Activated CD8-positive, alpha-beta memory T cell treated with anti-CD3 and anti-CD28 coated beads for 1 hour (primary cell): ENCODE results near the gene ADARB2.

ENCODE experiments used
- DNase-seq, 2 donors: peaks; one replicate each; pipeline ENCODE4 v3.0.0-alpha.2; 2020; ENCODE audit warnings: low read depth in 1 of 2; ENCODE audit errors: extremely low read depth in 1 of 2

Gene ADARB2

GRCh38 chr10:1531883-1532597, 205.3 kb downstream of the ADARB2 start:
- DNase-seq: no peak

DNA sequence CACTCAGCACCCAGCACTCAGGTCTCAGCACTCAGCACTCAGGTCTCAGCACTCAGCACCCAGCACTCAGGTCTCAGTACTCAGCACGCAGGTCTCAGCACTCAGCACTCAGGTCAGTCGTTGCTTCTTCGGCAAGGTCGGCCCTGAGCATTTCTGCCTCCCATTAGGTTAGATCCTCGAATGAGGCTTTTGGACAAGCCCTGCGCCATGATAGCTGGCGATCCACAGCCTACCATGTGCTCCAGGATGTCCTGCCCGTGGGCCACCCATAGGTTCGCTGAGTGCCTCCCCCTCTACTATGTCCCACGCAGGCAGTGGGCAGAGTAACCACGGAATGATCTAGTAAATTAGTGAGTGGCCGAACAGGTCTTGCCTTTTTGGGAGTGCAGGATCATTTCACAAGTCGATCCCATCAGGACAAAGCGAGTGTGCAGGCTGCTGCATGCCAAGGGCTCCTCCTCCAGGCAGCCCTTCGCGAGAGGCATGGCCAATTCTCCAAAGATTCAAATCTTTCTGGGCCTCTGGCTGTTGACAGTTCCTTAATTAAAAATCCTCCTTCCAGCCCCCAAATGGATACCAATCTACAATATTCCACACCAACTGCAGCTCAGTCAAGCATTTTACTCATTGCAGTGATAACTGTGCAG, 206.3 kb downstream of the ADARB2 start:
- DNase-seq: no peak

DNA sequence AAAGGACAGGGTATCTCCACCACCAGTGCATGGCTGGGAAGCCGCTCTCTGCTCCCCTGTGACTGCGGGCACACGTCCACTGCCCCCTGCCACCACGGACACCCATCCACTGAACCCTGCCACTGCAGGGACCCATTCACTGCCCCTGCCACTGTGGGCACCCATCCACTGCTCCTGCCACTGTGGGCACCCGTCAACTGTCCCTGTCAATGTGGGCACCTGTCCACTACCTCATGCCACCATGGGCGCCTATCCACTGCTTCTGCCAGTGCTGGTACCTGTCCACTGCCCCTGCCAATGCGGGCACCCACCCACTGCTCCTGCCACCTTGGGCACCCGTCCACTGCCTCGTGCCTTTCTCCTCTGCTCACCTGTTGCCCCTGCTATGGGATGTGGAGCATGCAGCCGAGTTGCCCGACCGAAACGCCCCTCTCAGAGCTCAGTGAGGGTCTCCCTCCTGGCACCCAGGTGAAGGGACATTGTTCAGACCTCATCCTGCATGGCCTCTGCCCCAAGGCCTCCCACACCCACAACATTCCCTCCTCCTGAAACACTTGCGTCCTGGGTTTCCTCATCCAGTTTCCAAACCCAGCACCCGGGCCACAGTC, 207.4 kb downstream of the ADARB2 start:
- no peak for DNase-seq

DNA sequence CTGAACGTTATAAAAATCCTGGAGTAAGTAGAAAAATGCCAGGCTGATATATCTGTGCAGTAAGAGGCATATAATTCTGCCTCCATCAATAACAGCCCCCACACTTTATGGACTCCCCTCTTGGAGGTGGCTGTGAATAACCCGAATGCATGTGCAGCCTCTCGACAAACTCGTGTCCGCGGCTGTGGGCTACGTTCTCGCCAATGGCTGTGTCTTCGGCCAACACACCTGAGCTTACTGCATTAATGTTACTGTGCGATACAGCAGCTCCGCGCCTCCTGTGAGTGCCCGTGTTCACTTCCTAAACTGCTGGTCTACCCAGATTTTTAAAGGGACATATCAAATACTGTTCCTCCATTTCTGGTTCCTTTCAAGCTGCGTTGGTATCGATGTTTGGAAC, 209.4 kb downstream of the ADARB2 start:
- DNase-seq: no peak

- no peak for DNase-seq
Observed at GRCh38 chr10:1526436-1527055, 210.8 kb downstream of the ADARB2 start.

GRCh38 chr10:1525354-1526162, 211.8 kb downstream of the ADARB2 start:
- no peak for DNase-seq

DNA sequence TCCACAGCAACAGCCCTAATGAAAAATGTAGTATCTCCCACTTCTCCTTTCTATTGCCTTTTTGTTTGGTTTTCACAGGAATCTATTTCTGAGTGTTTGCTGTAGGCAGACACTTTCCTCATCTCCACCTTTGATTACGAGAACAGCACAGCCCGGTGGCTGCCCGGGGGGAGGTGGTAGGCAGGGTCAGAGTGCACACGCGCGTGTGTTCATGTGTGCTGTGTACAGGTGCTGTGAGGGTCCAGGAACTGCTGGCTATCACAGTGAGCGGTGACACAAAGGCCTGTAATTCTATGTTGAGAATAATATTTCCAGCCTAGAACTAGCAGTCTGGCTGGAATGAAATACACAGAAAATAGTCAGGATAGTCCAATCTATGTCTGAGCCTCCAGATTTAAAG, 212.8 kb downstream of the ADARB2 start:
- no peak for DNase-seq

- no peak for DNase-seq
Observed at GRCh38 chr10:1523221-1523620, 214.1 kb downstream of the ADARB2 start.

DNA sequence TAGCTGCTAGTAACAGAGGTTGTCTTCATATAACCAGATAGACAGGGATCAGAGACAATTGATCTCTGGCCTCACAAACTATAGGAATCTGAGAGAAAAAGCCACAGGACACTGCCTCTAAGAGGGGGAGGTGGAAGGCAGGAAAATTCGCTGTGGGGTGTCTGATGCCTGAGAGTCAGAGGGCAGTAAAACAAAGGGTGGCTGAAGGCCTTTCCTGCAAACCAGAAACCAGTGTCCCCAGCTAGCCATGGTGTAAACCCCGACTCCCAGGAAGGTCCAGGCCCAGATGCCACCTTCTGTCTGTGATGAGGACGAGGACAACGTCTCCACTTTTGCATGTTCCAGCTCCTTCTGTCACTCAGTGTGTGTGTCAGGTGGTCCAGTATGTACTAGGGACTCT, 215.1 kb downstream of the ADARB2 start:
- DNase-seq: no peak

DNA sequence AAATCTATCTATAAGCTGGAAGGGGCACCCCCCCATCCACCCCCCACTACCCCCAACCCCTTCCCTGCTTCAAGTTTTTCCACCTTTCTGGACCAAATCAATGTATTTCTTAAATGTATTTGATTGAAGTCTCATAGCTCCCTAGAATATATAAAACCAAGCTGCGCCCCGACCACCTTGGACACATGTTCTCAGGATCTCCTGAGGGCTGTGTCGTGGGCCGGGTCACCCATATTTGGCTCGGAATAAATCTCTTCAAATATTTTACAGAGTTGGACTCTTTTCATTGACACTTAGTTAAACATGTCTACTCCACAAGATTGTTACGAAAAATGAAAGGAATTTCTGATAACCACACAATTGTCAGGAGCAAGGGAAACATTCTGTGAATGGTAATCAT, 215.6 kb downstream of the ADARB2 start:
- no peak for DNase-seq

- DNase-seq: no peak
Observed at GRCh38 chr10:1520909-1521565, 216.3 kb downstream of the ADARB2 start.

- no peak for DNase-seq
Observed at GRCh38 chr10:1519391-1519790, 217.9 kb downstream of the ADARB2 start.

- DNase-seq: no peak
Observed at GRCh38 chr10:1517684-1518083, 219.6 kb downstream of the ADARB2 start.

DNA sequence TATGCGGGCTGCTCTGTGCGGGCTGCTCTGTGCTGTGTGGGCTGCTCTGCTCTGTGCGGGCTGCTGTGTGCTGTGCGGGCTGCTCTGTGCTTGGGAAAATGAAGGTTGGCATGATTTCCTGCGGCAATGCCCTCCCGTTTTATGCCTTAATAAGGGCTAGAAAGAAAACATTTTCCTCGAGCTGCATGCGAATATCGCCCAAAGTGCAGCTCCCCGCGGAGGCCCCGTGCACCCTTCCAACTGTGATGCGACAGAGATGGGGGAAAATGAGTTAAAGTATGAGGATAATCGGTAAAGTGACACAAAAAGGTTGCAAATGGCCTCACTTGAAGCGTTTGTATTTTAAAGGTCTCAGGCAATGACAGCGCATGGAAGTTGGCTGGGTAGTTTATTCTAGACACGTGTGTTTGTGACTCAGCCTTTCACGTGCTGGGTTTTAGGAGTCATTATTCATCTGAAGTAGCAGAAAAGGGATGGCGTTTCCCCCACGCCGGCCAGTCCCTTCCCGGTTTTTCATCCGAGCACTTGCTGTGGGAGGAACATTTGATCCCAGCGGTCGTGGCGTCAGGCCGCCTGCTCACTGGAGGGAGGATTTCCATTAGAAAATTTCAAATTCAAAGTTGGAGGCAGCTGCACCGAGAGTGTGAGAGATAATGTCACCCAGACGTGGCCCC, 220.7 kb downstream of the ADARB2 start:
- no peak for DNase-seq

DNA sequence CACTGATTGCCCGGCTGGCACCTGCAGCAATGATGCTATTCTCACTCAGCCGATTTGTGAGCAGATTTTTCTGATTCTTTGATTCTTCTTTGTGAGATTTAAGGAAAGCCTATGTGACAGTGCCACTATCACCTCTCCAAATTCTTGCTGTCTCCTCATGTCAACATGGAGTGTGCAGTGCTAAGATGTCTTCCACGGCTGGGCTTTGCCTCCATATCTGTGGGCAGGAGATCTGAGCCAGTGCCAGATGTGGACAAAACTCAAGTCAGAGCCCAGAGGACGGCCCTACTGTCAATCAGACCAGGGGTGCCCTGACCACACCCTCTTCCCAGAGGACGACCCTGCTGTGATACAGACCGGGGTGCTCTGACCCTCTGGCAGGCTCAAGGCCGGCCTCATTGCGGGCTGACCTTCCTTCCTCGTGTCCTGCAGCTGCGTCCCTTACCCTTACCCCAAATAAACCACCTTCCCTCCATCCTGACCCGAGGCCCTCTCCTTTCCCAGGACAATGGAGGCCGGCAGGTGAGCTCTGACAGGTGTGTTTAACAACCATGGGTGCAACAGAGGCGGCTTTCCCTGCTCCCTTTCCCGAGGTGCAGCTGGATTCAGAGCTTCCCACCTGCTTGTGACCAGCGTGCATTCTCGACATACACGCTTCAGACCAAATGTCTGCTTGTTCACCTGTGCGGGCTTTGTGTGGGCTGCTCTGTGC, 221.4 kb downstream of the ADARB2 start:
- no peak for DNase-seq

DNA sequence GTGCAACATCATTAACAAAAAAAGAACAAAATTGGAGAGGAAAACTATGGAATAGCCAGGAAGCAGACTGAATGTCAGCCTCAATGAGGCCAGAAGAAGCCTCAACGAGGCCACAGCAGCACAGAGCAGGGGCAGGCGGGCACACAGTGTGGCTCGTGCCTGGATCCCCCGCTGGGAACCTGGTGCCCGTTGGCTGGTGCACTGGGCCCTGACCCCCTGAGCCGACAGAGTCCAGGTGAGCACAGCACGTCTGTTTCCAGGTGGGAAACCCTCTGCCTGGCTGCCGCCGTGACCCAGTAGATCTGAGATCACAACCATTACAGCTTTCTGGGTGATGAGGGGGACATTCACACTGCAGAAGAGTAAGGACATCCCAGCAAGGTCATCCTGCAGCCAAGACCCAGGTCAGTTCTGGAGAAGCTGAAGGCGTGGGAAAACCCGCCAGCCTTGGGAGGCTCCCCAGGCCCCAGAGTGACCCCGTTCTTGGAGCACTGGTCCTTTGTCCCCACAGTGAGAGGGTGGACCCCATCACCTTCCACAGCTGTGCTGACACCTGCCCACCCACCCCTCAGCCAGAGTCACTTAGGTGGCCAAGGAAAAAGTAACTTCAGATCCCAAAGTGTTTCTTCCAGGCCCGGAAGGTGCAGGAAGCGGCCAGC, 222.1 kb downstream of the ADARB2 start:
- no peak for DNase-seq

- DNase-seq: no peak
Observed at GRCh38 chr10:1514681-1515080, 222.6 kb downstream of the ADARB2 start.

DNA sequence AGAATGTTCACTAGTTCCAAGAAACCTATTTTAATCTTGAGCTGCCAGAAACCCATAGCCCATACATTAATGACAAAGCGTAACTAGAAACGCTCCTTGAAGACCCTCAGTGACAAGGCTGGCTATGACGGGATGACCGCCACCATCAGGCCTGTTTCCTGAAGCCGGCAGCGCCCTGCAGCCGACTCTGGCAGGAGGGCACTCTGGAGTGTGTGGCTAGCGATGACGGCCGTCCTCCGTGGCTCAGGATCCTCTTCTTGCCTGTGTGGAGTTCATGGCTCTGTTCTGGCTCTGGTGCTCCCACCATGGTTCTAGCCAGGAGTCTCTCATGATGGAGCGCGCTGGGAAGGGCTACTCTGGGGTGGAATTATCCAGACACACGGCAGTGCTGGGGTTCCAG, 224.1 kb downstream of the ADARB2 start:
- no peak for DNase-seq

DNA sequence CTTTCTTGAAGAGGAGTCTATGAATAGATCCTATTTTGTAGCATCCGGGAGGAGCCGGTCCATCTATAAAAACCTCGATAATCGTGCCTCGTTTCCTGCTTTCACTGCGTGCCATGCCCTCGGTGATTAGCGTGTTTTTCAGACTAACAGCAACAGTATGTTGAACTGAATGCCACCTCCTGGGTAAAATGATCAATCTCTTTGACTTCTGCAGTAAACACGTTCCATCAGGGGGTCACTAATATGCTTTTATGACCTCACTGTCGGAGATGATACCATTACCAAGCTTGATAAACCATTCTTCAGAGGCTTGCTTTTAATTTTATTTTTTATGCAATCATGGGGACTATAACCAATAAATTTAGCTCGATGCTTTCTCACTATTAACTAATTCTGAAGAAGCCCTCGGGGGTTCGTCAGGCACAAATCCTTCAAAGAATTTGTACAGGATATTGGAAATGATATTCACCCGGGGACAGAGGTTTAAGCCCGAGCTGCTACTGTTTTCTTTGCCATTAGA, 228.3 kb downstream of the ADARB2 start:
- DNase-seq: no peak
